H1 (cell line): ENCODE data around the gene TOR4A. TPM values are rescaled to one million over a fixed set of nuclear protein-coding genes. Genes with fewer than 3 reads are reported as not detected.
A peak's percentile ranks its signal among the peaks of the same experiment; 100 is the strongest.

Source experiments
- ASH2L ChIP-seq: fragments of 200-600, 300-600 bp; sonication (generic); IDR thresholded peaks from one replicate; pipeline ENCODE4 v1.7.1; 2017; ENCODE audit warnings: low read length
- BACH1 ChIP-seq: IDR thresholded peaks from 2 replicates; pipeline ENCODE4 v1.6.1; 2012; ENCODE audit warnings: low read length, improper control_type of control experiment
- BRCA1 ChIP-seq: IDR thresholded peaks from 2 replicates; pipeline ENCODE4 v1.6.1; 2012; ENCODE audit warnings: low read depth, low read length, improper control_type of control experiment
- CHD2 ChIP-seq: IDR thresholded peaks from 2 replicates; pipeline ENCODE4 v1.6.1; 2012; ENCODE audit warnings: low read length, improper control_type of control experiment
- CREB1 ChIP-seq: IDR thresholded peaks from 2 replicates; pipeline ENCODE4 v1.6.1; 2012; ENCODE audit warnings: inconsistent platforms
- CTBP2 ChIP-seq: IDR thresholded peaks from 2 replicates; pipeline ENCODE4 v1.7.0; 2011; ENCODE audit warnings: borderline replicate concordance, mild to moderate bottlenecking, moderate library complexity, mixed read lengths, low read length; ENCODE audit not compliant: insufficient read depth, insufficient read length
- EZH2 ChIP-seq: fragments of 200-600 bp; sonication (generic); IDR thresholded peaks from 2 replicates; pipeline ENCODE4 v1.7.1; 2012; ENCODE audit warnings: low read depth, mild to moderate bottlenecking, moderate library complexity, low read length, inconsistent platforms; ENCODE audit not compliant: severe bottlenecking
- GABPA ChIP-seq: IDR thresholded peaks from 2 replicates; pipeline ENCODE4 v1.6.1; 2011; ENCODE audit warnings: mild to moderate bottlenecking, low read length, moderate library complexity, borderline replicate concordance; ENCODE audit not compliant: insufficient read depth
- JUND ChIP-seq: IDR thresholded peaks from 2 replicates; pipeline ENCODE4 v1.6.1; 2011; ENCODE audit warnings: mild to moderate bottlenecking, improper control_type of control experiment, low read length
- KDM4A ChIP-seq: IDR thresholded peaks from one replicate; pipeline ENCODE4 v1.7.1; 2012; ENCODE audit warnings: low read depth, mild to moderate bottlenecking, moderate library complexity, low read length, inconsistent platforms; ENCODE audit not compliant: severe bottlenecking
- POLR2A ChIP-seq, 2 experiments: IDR thresholded peaks; 1 replicate in 1 of 2; 2 replicates in 1 of 2; pipeline ENCODE4 v1.6.1; 2011; ENCODE audit warnings: low read depth in 2 of 2, low read length in 2 of 2, mild to moderate bottlenecking in 2 of 2; ENCODE audit errors: control extremely low read depth in 1 of 2
- POLR2AphosphoS5 ChIP-seq: IDR thresholded peaks from 2 replicates; pipeline ENCODE4 v1.6.1; 2011; ENCODE audit warnings: low read depth, low read length
- RBBP5 ChIP-seq: IDR thresholded peaks from 2 replicates; pipeline ENCODE4 v1.7.1; 2012; ENCODE audit warnings: low read depth, mild to moderate bottlenecking, inconsistent platforms, low read length, moderate library complexity, borderline replicate concordance
- SIN3A ChIP-seq, 2 experiments: IDR thresholded peaks in 1 of 2; conservative IDR thresholded peaks in 1 of 2; 2 replicates each; pipeline ENCODE4 v1.6.1; 2011 to 2012; ENCODE audit warnings: low read length in 2 of 2, improper control_type of control experiment in 1 of 2, low read depth in 1 of 2, mild to moderate bottlenecking in 1 of 2
- SIRT6 ChIP-seq: IDR thresholded peaks from one replicate; pipeline ENCODE4 v1.7.1; 2012; ENCODE audit warnings: low read length, inconsistent platforms
- TBP ChIP-seq: IDR thresholded peaks from 2 replicates; pipeline ENCODE4 v1.6.1; 2011; ENCODE audit warnings: low read depth, low read length, improper control_type of control experiment
- YY1 ChIP-seq: IDR thresholded peaks from 2 replicates; pipeline ENCODE4 v1.6.1; 2011; ENCODE audit warnings: low read depth, mild to moderate bottlenecking, low read length
- polyA plus RNA-seq, 7 experiments: library from polyadenylated mRNA; depleted of rRNA in 3 of 7; stranded (reverse) in 5 of 7; unstranded in 2 of 7; fragments of >200 nt in 5 of 7; fragments of 200-250 nt in 2 of 7; gene quantifications; 1 replicate in 5 of 7; 2 replicates in 1 of 7; 4 replicates in 1 of 7; pipeline versions ENCODE4 v1.2.1 to v1.2.3, GENCODE V29; 2011 to 2013; ENCODE audit warnings: missing spikeins in 2 of 7, mixed read lengths in 2 of 7
- total RNA-seq: library from RNA; stranded (reverse); fragmentation: NEBNext Ultra II Directional; extraction: Animal tissue kit (Norgen Biotek cat#: 25700); gene quantifications from 2 replicates; pipeline ENCODE4 v1.2.1, GENCODE V29; 2021

TOR4A gene
- total and polyA plus RNA-seq, 2 of the 8 experiments (the other 6 are each of a cell fraction or from before 2014, with no cell fraction given): 8.4 to 9.3 TPM

DNA sequence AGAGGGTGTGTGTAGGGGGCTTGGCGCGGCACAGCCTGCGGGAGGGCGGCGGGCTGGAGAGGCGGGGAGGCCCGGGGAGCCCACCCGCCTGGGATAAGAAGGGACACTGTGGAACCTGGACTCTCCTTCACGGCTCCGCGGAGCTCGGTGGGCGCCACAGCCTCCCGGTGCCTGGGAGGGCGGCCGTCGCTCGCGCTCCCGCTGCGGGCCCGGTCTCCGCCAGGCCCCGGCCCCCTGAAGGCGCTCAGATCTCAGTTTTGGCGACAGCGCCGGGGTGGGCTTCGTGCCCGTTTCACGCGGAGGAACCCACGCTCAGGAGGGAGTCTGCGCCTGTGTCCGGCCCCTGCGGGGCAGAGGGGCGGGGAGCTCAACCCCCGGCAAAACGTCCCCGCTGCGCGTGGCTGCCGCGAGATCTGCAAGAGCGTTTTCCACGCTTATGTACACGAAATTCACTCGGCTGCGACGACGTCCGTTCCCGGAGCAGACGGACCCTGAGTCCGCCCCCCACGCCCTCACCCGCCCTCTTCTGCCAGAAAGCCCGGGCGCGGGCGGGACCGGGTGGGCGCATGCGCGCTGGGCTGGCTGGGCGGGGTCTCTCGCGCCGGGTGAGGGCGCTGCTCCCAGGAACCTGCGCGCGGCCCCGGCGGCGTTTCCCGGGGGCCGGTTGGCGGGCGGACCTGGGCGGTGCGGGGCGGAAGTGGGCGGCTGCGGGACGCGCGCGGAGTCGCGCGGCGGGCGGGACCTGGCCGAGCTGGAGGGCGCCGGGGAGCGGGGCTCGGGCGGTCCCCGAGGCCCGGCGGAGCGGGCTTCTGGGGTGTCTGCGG, 22.7 kb upstream of the TOR4A start, which contains the start of gene NELFB (continued):
- TF ChIP-seq CTBP2: no peak
- no peak for TF ChIP-seq CHD2
- peak; percentile 38; the same call in 1 of the 2 replicates for TF ChIP-seq TBP
- TF ChIP-seq ASH2L: no peak
- no peak for TF ChIP-seq JUND
- no peak for TF ChIP-seq SIRT6
- TF ChIP-seq BRCA1: no peak
- peak in 1 of 2 experiments; percentile 87; a peak in 1 of 4 replicates for TF ChIP-seq SIN3A (conservative IDR thresholded peaks at IDR 0.05 in 1 of 2, IDR thresholded peaks at IDR 0.05 in 1 of 2; ENCODE audit: low read depth in 1 of 2, low read length in 2 of 2)
- TF ChIP-seq BACH1: no peak
- peak in 1 of 2 experiments; percentile 43; a peak in 1 of 3 replicates for TF ChIP-seq POLR2A (IDR thresholded peaks at IDR 0.05; ENCODE audit: control extremely low read depth in 1 of 2, low read depth in 2 of 2, low read length in 2 of 2)
- no peak for TF ChIP-seq EZH2
- TF ChIP-seq RBBP5: peak; percentile 32; the same call in 1 of the 2 replicates
- TF ChIP-seq CREB1: 0 out of 2 replicates have a peak, but pooled peaks have one; percentile 23
- peak; percentile 93 for TF ChIP-seq GABPA
- 0 out of 2 replicates have a peak, but pooled peaks have one; percentile 30 for TF ChIP-seq POLR2AphosphoS5
- peak; percentile 60 for TF ChIP-seq KDM4A
- no peak; the same call in 1 of the 2 replicates for TF ChIP-seq YY1
